GM21786 (cell line): ENCODE measurements around the gene STK39.

Experiments
- ATAC-seq: cut with Tn5 transposase; IDR thresholded peaks from one replicate; pipeline ENCODE4 v1.9.1; 2021; ENCODE audit not compliant: unreplicated experiment

STK39 gene

GRCh38 chr2:168165985-168166901, 81.2 kb downstream of the STK39 start:
- ATAC-seq: no peak

DNA sequence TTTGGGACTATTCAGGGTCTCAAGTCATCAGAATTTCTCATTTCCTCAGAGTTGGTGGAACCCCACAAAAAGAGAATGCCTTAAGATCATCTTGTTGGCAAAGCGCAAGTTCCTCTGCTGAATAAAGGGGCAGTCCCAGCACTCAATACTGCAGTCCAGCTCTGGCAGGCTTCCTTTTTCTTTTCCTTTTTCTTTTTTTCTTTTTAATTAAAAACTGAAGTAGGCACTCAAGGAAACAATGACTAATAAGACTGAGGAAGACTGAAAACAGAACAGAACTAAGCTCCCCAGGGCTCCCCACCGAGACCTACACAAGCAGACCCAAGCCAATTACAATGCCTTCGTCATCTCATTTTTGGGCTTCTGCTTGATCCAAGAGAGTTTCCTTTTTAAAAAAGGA, 82.0 kb downstream of the STK39 start:
- ATAC-seq: no peak

- ATAC-seq: no peak
Measured at GRCh38 chr2:168160897-168161296, 86.5 kb downstream of the STK39 start.

DNA sequence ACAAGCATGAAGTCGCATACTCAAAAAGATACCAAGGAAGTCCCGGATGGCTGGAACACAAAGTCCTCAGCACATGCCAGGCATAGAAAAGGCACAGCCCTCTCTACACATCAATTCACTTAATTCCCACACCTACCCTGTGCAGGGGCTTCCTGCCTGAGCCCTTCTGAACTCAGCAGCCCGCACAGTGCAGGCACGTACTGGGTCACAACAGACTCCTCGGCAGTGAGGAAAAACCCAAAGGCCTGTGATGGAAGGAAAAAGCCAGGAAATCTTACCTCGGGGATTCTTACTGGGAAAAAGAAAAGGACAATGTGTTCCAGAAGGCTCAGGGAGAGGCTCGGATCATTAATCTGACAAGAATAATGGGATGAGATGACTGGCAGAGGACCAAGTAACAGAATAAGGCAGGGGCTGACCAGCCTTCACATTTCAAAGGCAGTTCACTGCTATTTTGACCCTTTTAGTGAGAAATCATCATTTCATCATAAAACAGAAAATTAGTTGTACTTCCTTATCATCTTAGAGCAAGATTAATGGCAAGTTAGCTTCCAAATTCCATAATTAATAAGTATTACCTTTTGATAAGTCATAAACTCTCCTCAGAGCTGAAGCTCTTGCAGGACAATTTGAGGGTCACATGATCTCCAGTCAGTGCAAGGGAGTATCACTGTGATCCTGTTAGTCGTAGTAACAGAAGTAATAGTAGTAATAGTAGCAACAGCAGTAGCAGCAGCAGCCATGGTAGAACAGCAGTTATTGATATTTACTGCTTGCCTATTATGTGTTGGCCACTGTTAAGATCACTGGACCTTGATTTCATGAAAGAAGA, 87.4 kb downstream of the STK39 start:
- ATAC-seq: no peak

- no peak for ATAC-seq
Measured at GRCh38 chr2:168158586-168158985, 88.8 kb downstream of the STK39 start.

GRCh38 chr2:168157926-168158325, 89.5 kb downstream of the STK39 start:
- no peak for ATAC-seq

DNA sequence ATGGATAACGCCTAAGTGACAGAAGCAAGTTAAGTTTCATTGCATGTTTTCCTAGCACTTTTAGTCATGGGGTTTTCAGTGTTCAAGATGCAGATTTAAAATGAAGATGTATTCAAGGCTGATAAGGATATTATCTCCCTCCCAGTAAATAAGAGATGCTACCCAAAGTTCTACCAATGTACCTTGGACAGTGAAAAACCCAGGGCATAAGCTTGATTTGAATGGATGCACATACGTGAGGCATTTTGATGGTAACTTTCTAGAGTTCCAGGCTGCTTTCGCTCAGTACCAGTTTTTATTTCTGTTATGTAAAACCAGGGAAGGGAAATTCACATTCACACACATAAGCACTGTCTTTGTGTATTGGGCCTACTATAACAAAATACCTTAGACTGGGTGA, 90.3 kb downstream of the STK39 start:
- no peak for ATAC-seq

- ATAC-seq: no peak
Measured at GRCh38 chr2:168156661-168157060, 90.7 kb downstream of the STK39 start.

GRCh38 chr2:168155680-168156079, 91.7 kb downstream of the STK39 start:
- no peak for ATAC-seq

GRCh38 chr2:168155046-168155445, 92.3 kb downstream of the STK39 start:
- ATAC-seq: no peak

GRCh38 chr2:168152902-168153530, 94.4 kb downstream of the STK39 start:
- ATAC-seq: no peak

DNA sequence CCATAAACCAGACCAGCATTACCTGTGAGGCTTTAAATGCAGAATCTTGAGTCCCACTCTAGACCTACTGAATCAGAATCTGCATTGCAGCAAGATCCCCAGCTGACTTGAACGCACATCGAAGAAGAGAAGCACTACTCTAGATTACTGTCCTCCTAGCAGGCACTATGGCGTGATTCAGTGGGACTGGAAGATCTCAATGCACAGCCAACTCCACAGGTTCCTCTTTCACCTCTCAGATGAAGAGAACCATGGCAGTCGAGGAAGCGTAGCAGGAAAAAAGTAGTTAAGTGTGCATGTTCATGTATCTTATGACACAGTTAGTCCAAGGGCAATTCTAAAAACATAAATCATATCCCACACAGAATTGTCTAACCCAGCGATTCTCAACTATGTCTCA, 97.4 kb downstream of the STK39 start:
- no peak for ATAC-seq

- ATAC-seq: no peak
Measured at GRCh38 chr2:168149150-168149974, 98.0 kb downstream of the STK39 start.

DNA sequence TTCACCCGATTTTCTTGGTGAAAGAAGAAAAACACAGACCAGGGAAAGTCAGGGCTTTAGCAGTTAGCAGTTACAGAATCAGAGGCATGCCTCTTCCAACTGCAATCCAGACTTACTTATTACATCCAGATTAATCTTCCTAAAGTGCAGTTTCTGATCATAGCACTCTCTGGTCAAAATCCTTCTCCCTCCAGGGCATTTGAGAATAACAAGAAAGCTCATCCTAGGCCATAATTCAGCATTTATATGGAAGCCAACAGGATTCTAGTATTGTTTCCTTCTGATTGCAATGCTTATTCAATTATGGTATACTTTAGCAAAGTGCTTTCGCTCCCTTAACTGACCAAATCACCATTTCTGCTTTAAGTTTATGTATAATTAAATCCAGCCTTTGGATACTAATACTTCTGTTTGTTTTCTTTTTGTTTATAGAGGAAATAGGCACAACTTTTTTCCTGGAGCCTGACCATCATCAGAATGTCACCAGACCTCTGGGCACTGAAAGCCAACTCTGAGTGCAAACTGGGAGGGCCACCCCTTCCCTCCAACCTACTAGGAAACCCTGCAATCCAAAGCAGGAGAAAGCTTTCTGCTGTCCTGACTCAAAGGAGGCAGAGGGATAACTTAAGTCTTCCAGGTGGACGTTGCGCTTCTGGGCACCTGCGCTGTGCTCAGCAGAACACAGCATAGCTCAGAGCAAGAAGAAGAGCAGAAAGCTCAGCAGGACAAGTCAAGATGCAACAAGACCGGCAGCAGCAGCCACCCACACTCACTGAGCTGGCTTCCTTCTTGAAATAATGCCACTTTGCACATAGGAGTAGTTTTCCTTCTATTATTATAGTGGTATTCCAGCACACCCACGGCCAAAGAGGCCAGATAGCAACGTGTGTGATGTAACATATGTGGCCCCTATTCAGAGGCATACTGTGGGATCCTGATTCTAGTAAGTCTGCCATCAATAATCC, 99.3 kb downstream of the STK39 start:
- ATAC-seq: no peak

- ATAC-seq: no peak
Measured at GRCh38 chr2:168146892-168147810, 100.2 kb downstream of the STK39 start.

GRCh38 chr2:168145426-168146310, 101.7 kb downstream of the STK39 start:
- no peak for ATAC-seq

- no peak for ATAC-seq
Measured at GRCh38 chr2:168145011-168145410, 102.4 kb downstream of the STK39 start.
